T-helper 2 cell (primary cell): ENCODE data around the gene CFAP74.
"Not testable (repeated sequence)": the region's sequence is repeated elsewhere in the genome, so short reads cannot be mapped to it uniquely, and the experiment has no call there.

Source experiments
- DNase-seq, 5 experiments: peaks; one replicate each; pipeline versions ENCODE4 v3.0.0 to v3.0.0-alpha.2; 2012 to 2022

Gene CFAP74

GRCh38 chr1:1984560-1985070 is 19.0 kb downstream of the CFAP74 start:
- no peak for DNase-seq

- no peak for DNase-seq
These were observed 21.0 kb downstream of the CFAP74 start for GRCh38 chr1:1982379-1983232.

GRCh38 chr1:1981631-1982327 is 21.8 kb downstream of the CFAP74 start:
- not testable (repeated sequence) for DNase-seq

GRCh38 chr1:1981142-1981500 is 22.5 kb downstream of the CFAP74 start:
- DNase-seq: no peak

- no peak for DNase-seq
These were observed 23.0 kb downstream of the CFAP74 start for GRCh38 chr1:1980467-1981141.

GRCh38 chr1:1979482-1980165 is 24.0 kb downstream of the CFAP74 start:
- DNase-seq: no peak

GRCh38 chr1:1978690-1979481 is 24.7 kb downstream of the CFAP74 start:
- not testable (repeated sequence) for DNase-seq

- DNase-seq: no peak
These were observed 25.5 kb downstream of the CFAP74 start for GRCh38 chr1:1978108-1978507.

GRCh38 chr1:1976031-1976430 is 27.6 kb downstream of the CFAP74 start:
- no peak for DNase-seq

- DNase-seq: no peak
These were observed 28.1 kb downstream of the CFAP74 start for GRCh38 chr1:1975535-1975934.

GRCh38 chr1:1974834-1975233 is 28.8 kb downstream of the CFAP74 start:
- DNase-seq: no peak

- DNase-seq: no peak
These were observed 29.6 kb downstream of the CFAP74 start for GRCh38 chr1:1973716-1974642.

GRCh38 chr1:1972976-1973715 is 30.4 kb downstream of the CFAP74 start:
- DNase-seq: no peak

- no peak for DNase-seq
These were observed 31.9 kb downstream of the CFAP74 start for GRCh38 chr1:1971688-1972087.

GRCh38 chr1:1971017-1971416 is 32.6 kb downstream of the CFAP74 start:
- DNase-seq: no peak

GRCh38 chr1:1969953-1970716 is 33.5 kb downstream of the CFAP74 start:
- no peak for DNase-seq

- DNase-seq: no peak
These were observed 34.1 kb downstream of the CFAP74 start for GRCh38 chr1:1969505-1969900.

GRCh38 chr1:1968767-1969504 is 34.6 kb downstream of the CFAP74 start:
- DNase-seq: no peak

- DNase-seq: no peak
These were observed 35.7 kb downstream of the CFAP74 start for GRCh38 chr1:1967879-1968278.
